Kidney epithelial cell (primary cell): Measurements from ENCODE around the gene RUBCN. TPM values are rescaled to one million over a fixed set of nuclear protein-coding genes. Genes with fewer than 3 reads are reported as not detected.

Experiments used
- DNase-seq: peaks from one replicate; pipeline ENCODE4 v3.0.0-alpha.2; 2010; ENCODE audit warnings: low read depth
- H3K27me3 ChIP-seq: 2 replicates; pipeline ENCODE4 v1.6.0; 2011; ENCODE audit warnings: low read length; ENCODE audit not compliant: control insufficient read depth, insufficient read depth
- H3K36me3 ChIP-seq: 2 replicates; pipeline ENCODE4 v1.5.1; 2011; ENCODE audit warnings: low read length; ENCODE audit not compliant: control insufficient read depth, insufficient read depth
- H3K4me3 ChIP-seq: 2 replicates; pipeline ENCODE4 v1.5.1; 2011; ENCODE audit warnings: low read depth, mild to moderate bottlenecking, control low read depth, low read length
- total RNA-seq: library from RNA; depleted of rRNA; stranded (reverse); fragments of >200 nt; gene quantifications from 2 replicates; pipeline ENCODE4 v1.2.3, GENCODE V29; 2015
- TF ChIP-seq, protein P1 (sequence below): IDR thresholded peaks from 2 replicates; pipeline ENCODE4 v1.5.1; 2011; ENCODE audit warnings: mild to moderate bottlenecking, moderate library complexity, low read length, control low read depth, inconsistent platforms; ENCODE audit not compliant: insufficient read depth, poor library complexity, severe bottlenecking

The RUBCN gene
- total RNA-seq, 1 donor from 2014 or later = 47.3 TPM

DNA sequence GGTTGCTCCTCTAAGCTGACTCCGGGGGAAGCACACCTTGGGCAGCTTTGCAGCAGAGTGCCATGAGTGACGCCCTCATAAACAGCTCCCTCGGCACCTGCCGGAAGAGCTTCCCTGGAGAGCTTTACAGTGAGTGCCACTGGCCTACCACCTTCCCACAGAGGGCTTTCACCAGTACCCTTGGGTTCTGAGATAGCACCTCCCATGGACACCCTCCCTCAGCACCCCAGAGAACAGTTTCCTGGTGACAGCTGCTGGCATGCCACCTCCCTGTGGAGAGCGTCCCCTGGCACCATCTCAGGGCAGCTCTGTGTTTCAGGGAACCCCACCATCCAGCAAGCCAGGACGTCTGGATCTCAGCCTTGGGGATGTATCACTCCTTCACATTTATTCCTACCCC, 49.1 kb downstream of the RUBCN start:
- H3K4me3 ChIP-seq = no peak overlapping the region
- TF ChIP-seq, protein P1, sequence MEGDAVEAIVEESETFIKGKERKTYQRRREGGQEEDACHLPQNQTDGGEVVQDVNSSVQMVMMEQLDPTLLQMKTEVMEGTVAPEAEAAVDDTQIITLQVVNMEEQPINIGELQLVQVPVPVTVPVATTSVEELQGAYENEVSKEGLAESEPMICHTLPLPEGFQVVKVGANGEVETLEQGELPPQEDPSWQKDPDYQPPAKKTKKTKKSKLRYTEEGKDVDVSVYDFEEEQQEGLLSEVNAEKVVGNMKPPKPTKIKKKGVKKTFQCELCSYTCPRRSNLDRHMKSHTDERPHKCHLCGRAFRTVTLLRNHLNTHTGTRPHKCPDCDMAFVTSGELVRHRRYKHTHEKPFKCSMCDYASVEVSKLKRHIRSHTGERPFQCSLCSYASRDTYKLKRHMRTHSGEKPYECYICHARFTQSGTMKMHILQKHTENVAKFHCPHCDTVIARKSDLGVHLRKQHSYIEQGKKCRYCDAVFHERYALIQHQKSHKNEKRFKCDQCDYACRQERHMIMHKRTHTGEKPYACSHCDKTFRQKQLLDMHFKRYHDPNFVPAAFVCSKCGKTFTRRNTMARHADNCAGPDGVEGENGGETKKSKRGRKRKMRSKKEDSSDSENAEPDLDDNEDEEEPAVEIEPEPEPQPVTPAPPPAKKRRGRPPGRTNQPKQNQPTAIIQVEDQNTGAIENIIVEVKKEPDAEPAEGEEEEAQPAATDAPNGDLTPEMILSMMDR = no peak
- DNase-seq = no peak
- H3K27me3 ChIP-seq = no peaks in the 10 kb centered on the region
- no peaks in the 10 kb centered on the region for H3K36me3 ChIP-seq

DNA sequence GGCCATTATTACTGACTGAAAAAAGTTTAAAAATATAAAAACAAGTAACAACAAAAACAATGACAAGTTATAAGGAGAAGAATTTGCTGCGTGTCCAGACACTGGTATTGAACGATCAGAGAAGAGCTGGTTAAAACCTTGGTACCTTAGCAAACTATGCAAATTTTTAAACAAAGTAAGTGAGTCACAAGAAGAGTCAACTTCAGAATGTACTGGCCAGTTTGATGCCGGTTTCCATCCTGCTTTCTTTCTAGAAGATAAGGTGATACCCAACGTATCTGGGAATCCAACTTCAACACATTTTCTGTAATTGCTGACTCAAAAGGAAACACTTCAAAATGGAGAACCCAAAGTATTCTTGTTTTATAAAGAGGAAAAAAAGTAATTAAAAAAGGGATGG, 49.8 kb downstream of the RUBCN start:
- Histone ChIP-seq H3K4me3 (no peak overlapping the region), H3K36me3 (no peaks in the 10 kb centered on the region), H3K27me3 (no peaks in the 10 kb centered on the region)
- no peak for DNase-seq
- TF ChIP-seq, protein P1 = no peak

DNA sequence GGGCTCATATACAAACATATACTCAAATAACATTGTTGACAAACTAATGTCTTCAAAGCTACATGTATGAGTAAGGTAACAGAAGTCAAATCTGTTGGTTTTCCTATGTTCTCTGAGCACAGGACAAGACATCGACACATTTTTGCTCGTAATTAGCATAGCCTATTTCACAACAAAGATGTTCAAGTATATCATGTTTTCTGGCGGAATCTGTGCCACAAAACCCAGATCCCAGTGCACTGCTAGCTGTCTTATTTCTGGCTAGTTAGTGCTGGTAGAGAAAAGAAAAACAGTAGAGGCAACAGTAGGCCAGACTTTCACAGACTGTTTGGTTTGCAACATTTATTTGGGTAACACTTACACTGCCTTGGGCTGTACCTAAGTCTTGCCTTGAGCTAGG, 51.2 kb downstream of the RUBCN start:
- Histone ChIP-seq H3K36me3 (peaks cover 2% of the 10 kb centered on the region), H3K4me3 (no peak overlapping the region), H3K27me3 (no peaks in the 10 kb centered on the region)
- TF ChIP-seq, protein P1 = no peak
- no peak for DNase-seq

DNA sequence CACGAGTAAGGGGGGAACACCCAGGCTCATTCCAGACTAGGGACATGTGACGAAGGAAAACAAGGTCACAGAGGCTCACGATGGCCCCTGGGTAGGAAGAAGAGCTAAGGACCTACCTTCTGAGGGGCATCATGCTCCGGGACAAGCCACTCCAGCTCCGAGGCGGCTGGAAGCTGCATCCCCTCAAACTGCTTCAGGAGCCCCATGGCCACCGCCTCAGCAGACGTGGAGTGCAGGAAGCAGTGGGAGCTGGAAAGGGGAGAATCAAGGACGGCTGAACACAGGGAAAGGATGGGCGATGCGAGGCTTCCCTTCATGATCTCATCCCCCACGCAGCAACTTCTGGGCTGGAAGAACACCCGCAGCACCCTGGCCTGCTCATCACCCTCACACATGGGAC, 53.5 kb downstream of the RUBCN start:
- Histone ChIP-seq H3K27me3 (no peaks in the 10 kb centered on the region), H3K4me3 (no peak overlapping the region), H3K36me3 (peaks cover 2% of the 10 kb centered on the region)
- TF ChIP-seq, protein P1 = no peak
- DNase-seq = no peak

DNA sequence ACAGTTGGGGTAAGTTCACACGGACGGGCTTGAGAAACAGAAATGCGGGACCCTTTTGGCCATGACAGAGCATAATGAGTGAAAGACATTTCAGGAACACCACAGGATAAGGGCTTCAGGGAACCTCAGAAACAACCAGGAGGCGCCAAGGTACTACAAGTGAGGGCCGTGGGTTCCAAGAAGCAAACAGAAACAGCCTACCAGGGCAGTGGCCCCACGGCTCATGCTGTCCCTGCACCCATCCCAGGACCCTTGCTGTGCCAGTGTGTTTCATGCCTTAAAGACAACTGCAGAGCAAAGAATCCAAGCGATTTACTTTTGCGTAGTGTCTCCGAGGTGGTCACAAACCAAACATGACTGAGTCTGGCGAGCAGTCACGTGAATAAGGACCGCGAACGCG, 54.0 kb downstream of the RUBCN start:
- peaks cover 2% of the 10 kb centered on the region for H3K36me3 ChIP-seq
- DNase-seq = no peak
- no peak overlapping the region for H3K4me3 ChIP-seq
- TF ChIP-seq, protein P1 = no peak
- no peaks in the 10 kb centered on the region for H3K27me3 ChIP-seq

DNA sequence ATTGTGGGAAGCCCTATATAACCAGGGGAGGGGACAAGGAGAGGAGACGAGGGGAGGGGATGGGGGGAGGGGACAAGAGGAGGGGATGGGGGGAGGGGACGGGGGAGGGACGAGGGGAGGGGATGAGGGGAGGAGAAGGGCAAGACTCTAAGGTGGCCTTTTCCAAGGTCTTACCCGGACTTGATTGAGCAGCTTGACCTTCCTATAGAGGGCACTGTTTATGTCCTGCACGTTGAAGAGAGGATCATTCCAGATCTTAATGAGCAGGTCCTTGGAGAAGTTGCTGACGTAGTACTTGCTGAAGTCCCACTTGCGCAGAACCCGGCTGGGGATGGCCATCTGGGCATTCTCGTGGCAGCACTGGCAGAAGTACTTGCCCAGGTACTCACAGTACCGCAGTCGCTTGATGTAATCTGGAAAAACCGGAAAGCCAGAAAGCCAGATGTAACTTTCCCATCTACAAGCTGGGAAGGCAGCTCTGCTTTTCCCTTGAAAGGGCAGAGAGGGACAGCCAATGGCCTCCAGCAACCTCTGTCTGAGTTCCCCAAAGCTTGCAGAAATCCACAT, 55.7 kb downstream of the RUBCN start:
- TF ChIP-seq, protein P1 = no peak
- Histone ChIP-seq H3K27me3 (no peaks in the 10 kb centered on the region), H3K36me3 (peaks cover 2% of the 10 kb centered on the region), H3K4me3 (no peak overlapping the region)
- DNase-seq = no peak
